Measurements from ENCODE around the gene SLC12A9. TPM values are rescaled to one million over a fixed set of nuclear protein-coding genes. Genes with fewer than 3 reads are reported as not detected.

Gene SLC12A9
- total RNA-seq, 1 donor from 2014 or later, result 26.6 TPM

GRCh38 chr7:100864263-100864845, 11.8 kb downstream of the SLC12A9 start:
- peaks cover 14% of the 10 kb centered on the region for H3K36me3 Mint-ChIP-seq (ENCODE audit: low read depth)
- H3K27me3 Mint-ChIP-seq (ENCODE audit: low read depth), result no peaks in the 10 kb centered on the region
- H3K9me3 Mint-ChIP-seq (ENCODE audit: low read depth), result no peaks in the 10 kb centered on the region
- DNase-seq (ENCODE audit: low spot score), result no peak
- peaks cover 22% of the 10 kb centered on the region for H3K4me1 Mint-ChIP-seq (ENCODE audit: low read depth)
- H3K27ac Mint-ChIP-seq (ENCODE audit: unreplicated experiment), result no peak overlapping the region
- no peak for TF ChIP-seq CTCF (IDR thresholded peaks at IDR 0.05)
- H3K4me3 Mint-ChIP-seq (ENCODE audit: unreplicated experiment), result no peak overlapping the region

GRCh38 chr7:100865372-100865911, 12.9 kb downstream of the SLC12A9 start:
- no peaks in the 10 kb centered on the region for H3K9me3 Mint-ChIP-seq (ENCODE audit: low read depth)
- DNase-seq (ENCODE audit: low spot score), result no peak

GRCh38 chr7:100865938-100866728, 13.6 kb downstream of the SLC12A9 start:
- H3K27me3 Mint-ChIP-seq (ENCODE audit: low read depth), result no peaks in the 10 kb centered on the region
- no peak for DNase-seq (ENCODE audit: low spot score)
- no peak for TF ChIP-seq CTCF (IDR thresholded peaks at IDR 0.05)
- peak overlapping the region; percentile 99 for H3K27ac Mint-ChIP-seq (ENCODE audit: unreplicated experiment)
- H3K9me3 Mint-ChIP-seq (ENCODE audit: low read depth), result no peaks in the 10 kb centered on the region
- peak overlapping the region; percentile 94 for H3K4me3 Mint-ChIP-seq (ENCODE audit: unreplicated experiment)
- H3K36me3 Mint-ChIP-seq (ENCODE audit: low read depth), result peaks cover 10% of the 10 kb centered on the region
- H3K4me1 Mint-ChIP-seq (ENCODE audit: low read depth), result peaks cover 30% of the 10 kb centered on the region

More at GRCh38 chr7:100865372-100865911, 12.9 kb downstream of the SLC12A9 start:
- no peak for TF ChIP-seq CTCF (IDR thresholded peaks at IDR 0.05)
- Mint-ChIP-seq H3K36me3 (ENCODE audit: low read depth) (peaks cover 9% of the 10 kb centered on the region), H3K4me3 (ENCODE audit: unreplicated experiment) (no peak overlapping the region), H3K27ac (ENCODE audit: unreplicated experiment) (no peak overlapping the region), H3K27me3 (ENCODE audit: low read depth) (no peaks in the 10 kb centered on the region), H3K4me1 (ENCODE audit: low read depth) (peaks cover 27% of the 10 kb centered on the region)

GRCh38 chr7:100866729-100867039, 14.2 kb downstream of the SLC12A9 start:
- no peak for TF ChIP-seq CTCF (IDR thresholded peaks at IDR 0.05)
- Mint-ChIP-seq H3K4me3 (ENCODE audit: unreplicated experiment) (peak overlapping the region; percentile 94), H3K36me3 (ENCODE audit: low read depth) (peaks cover 14% of the 10 kb centered on the region), H3K4me1 (ENCODE audit: low read depth) (peaks cover 36% of the 10 kb centered on the region), H3K27me3 (ENCODE audit: low read depth) (no peaks in the 10 kb centered on the region), H3K27ac (ENCODE audit: unreplicated experiment) (peak overlapping the region; percentile 99), H3K9me3 (ENCODE audit: low read depth) (no peaks in the 10 kb centered on the region)
- DNase-seq (ENCODE audit: low spot score), result no peak

- no peaks in the 10 kb centered on the region for H3K27me3 Mint-ChIP-seq (ENCODE audit: low read depth)
- H3K4me1 Mint-ChIP-seq (ENCODE audit: low read depth), result peaks cover 37% of the 10 kb centered on the region
- TF ChIP-seq CTCF (IDR thresholded peaks at IDR 0.05), result no peak
- peak within 1 kb of the TSS; percentile 94 for H3K4me3 Mint-ChIP-seq (ENCODE audit: unreplicated experiment)
- H3K9me3 Mint-ChIP-seq (ENCODE audit: low read depth), result no peaks in the 10 kb centered on the region
- DNase-seq (ENCODE audit: low spot score), result no peak
- peaks cover 15% of the 10 kb centered on the region for H3K36me3 Mint-ChIP-seq (ENCODE audit: low read depth)
- H3K27ac Mint-ChIP-seq (ENCODE audit: unreplicated experiment), result peak within 1 kb of the TSS; percentile 99
Observed at GRCh38 chr7:100867040-100867775, 14.7 kb downstream of the SLC12A9 start, which contains the start of gene TRIP6. Gene TRIP6, plus strand, starts transcription at chr7:100867387. Its CDS starts 111 bp downstream, at chr7:100867498.
